ENCODE data around the gene SETD1A. TPM values are rescaled to one million over a fixed set of nuclear protein-coding genes. Genes with fewer than 3 reads are reported as not detected.

The SETD1A gene
- total and polyA plus RNA-seq, 9 of the 15 experiments (the other 6 are each of a cell fraction or from before 2014, with no cell fraction given) = 0.08 to 36.0 (median 4.2) TPM

- TF ChIP-seq ZFPM2 (CRISPR knock-in tag; IDR thresholded peaks at IDR 0.05) = no peak
- no peak; the same call in 1 of the 2 replicates for TF ChIP-seq PATZ1 (CRISPR knock-in tag; IDR thresholded peaks at IDR 0.05; ENCODE audit: borderline replicate concordance)
- peak; percentile 75 to 82 for TF ChIP-seq NRF1 (conservative IDR thresholded peaks at IDR 0.05 in 1 of 2, IDR thresholded peaks at IDR 0.05 in 1 of 2)
- no peak for TF ChIP-seq ZNF77 (CRISPR knock-in tag; IDR thresholded peaks at IDR 0.05)
- TF ChIP-seq ZNF174 (CRISPR knock-in tag; IDR thresholded peaks at IDR 0.05) = no peak
- TF ChIP-seq ZNF175 (CRISPR knock-in tag; IDR thresholded peaks at IDR 0.05; ENCODE audit: low read depth) = no peak
- TF ChIP-seq POLR2A (conservative IDR thresholded peaks at IDR 0.05) = peak; percentile 74
- TF ChIP-seq TBP (optimal IDR thresholded peaks at IDR 0.05; ENCODE audit: low read depth, low read length) = peak; percentile 71
- peak; percentile 60; the same call in 1 of the 2 replicates for TF ChIP-seq PHF8 (IDR thresholded peaks at IDR 0.05; ENCODE audit: borderline replicate concordance, low read length)
- no peak; the same call in 1 of the 2 replicates for TF ChIP-seq ELF4 (CRISPR knock-in tag; IDR thresholded peaks at IDR 0.05)
- TF ChIP-seq CLOCK (CRISPR knock-in tag; IDR thresholded peaks at IDR 0.05; ENCODE audit: borderline replicate concordance) = no peak
- no peak for TF ChIP-seq TEAD4 (IDR thresholded peaks at IDR 0.05; ENCODE audit: low read length)
- TF ChIP-seq TEAD4 (CRISPR knock-in tag; IDR thresholded peaks at IDR 0.05; ENCODE audit: borderline replicate concordance) = no peak
- peak; percentile 96 for TF ChIP-seq CREM (IDR thresholded peaks at IDR 0.05; ENCODE audit: low read depth)
- TF ChIP-seq GTF2A2 (tag; IDR thresholded peaks at IDR 0.05) = no peak
- 0 out of 2 replicates have a peak, but pooled peaks have one; percentile 13 for TF ChIP-seq FOXO4 (CRISPR knock-in tag; IDR thresholded peaks at IDR 0.05)
- TF ChIP-seq ZC3H8 (IDR thresholded peaks at IDR 0.05) = no peak
- no peak for TF ChIP-seq ZNF41 (CRISPR knock-in tag; conservative IDR thresholded peaks at IDR 0.05)
- TF ChIP-seq TSHZ1 (CRISPR knock-in tag; IDR thresholded peaks at IDR 0.05) = no peak
- TF ChIP-seq MTA3 (IDR thresholded peaks at IDR 0.05; ENCODE audit: borderline replicate concordance) = no peak; the same call in 1 of the 2 replicates
Measured at GRCh38 chr16:30957456-30958174, at the start of gene SETD1A (continued).
